OCI-LY1 (cell line): ENCODE data around the gene HINT2.

Experiments
- H2AFZ ChIP-seq: fragments of 200-600 bp; sonication (generic), shearing (Covaris generic); 2 replicates; pipeline ENCODE4 v1.6.0; 2014; ENCODE audit warnings: antibody characterized with exemption, mild to moderate bottlenecking, low read length
- H3F3A ChIP-seq: fragments of 200-600 bp; sonication (generic), shearing (Covaris generic); 2 replicates; pipeline ENCODE4 v1.6.0; 2014; ENCODE audit warnings: mild to moderate bottlenecking, antibody characterized with exemption, low read length, moderate library complexity; ENCODE audit not compliant: insufficient read depth
- H3K27ac ChIP-seq: fragments of 200-600 bp; sonication (generic); 2 replicates; pipeline ENCODE4 v1.5.1; 2014; ENCODE audit warnings: low read length, mixed run types, mild to moderate bottlenecking, low read depth; ENCODE audit not compliant: poor library complexity, severe bottlenecking
- H3K27me3 ChIP-seq: fragments of 200-600 bp; sonication (generic); 2 replicates; pipeline ENCODE4 v1.6.0; 2014; ENCODE audit warnings: antibody characterized with exemption, mild to moderate bottlenecking, low read length, moderate library complexity; ENCODE audit not compliant: insufficient read depth
- H3K36me3 ChIP-seq: fragments of 200-600 bp; sonication (generic); 2 replicates; pipeline ENCODE4 v1.6.1; 2014; ENCODE audit warnings: mild to moderate bottlenecking, antibody characterized with exemption, low read length, moderate library complexity, mixed read lengths; ENCODE audit not compliant: insufficient read depth
- H3K4me1 ChIP-seq: fragments of 200-600 bp; sonication (generic); 2 replicates; pipeline ENCODE4 v1.5.1; 2014; ENCODE audit warnings: mild to moderate bottlenecking, low read length, moderate library complexity; ENCODE audit not compliant: insufficient read depth, severe bottlenecking
- H3K4me2 ChIP-seq: fragments of 200-600 bp; sonication (generic), shearing (Covaris generic); 2 replicates; pipeline ENCODE4 v1.6.1; 2014; ENCODE audit warnings: low read length
- H3K4me3 ChIP-seq: fragments of 200-600 bp; sonication (generic); 2 replicates; pipeline ENCODE4 v1.5.1; 2014; ENCODE audit warnings: low read length, low read depth, mild to moderate bottlenecking, mixed read lengths; ENCODE audit not compliant: poor library complexity, severe bottlenecking
- H3K79me2 ChIP-seq: fragments of 200-600 bp; shearing (Covaris generic); 2 replicates; pipeline ENCODE4 v1.6.1; 2016; ENCODE audit warnings: mixed run types, low read length, mixed read lengths; ENCODE audit not compliant: insufficient read depth
- H3K9ac ChIP-seq: fragments of 200-600 bp; sonication (generic), shearing (Covaris generic); 2 replicates; pipeline ENCODE4 v1.6.1; 2014; ENCODE audit warnings: mild to moderate bottlenecking, low read length, mixed read lengths
- H3K9me2 ChIP-seq: fragments of 200-600 bp; sonication (generic), shearing (Covaris generic); 2 replicates; pipeline ENCODE4 v1.6.1; 2014; ENCODE audit warnings: low read depth, mild to moderate bottlenecking, low read length, mixed read lengths
- H3K9me3 ChIP-seq: fragments of 200-600 bp; shearing (Covaris generic); 2 replicates; pipeline ENCODE4 v1.6.1; 2014; ENCODE audit warnings: low read length, mixed read lengths
- H4K20me1 ChIP-seq: fragments of 200-600 bp; sonication (generic), shearing (Covaris generic); 2 replicates; pipeline ENCODE4 v1.6.0; 2016; ENCODE audit warnings: mild to moderate bottlenecking, low read length; ENCODE audit not compliant: insufficient read depth
- CTCF ChIP-seq: fragments of 200-600 bp; sonication (generic), shearing (Covaris generic); IDR thresholded peaks from 2 replicates; pipeline ENCODE4 v1.5.1; 2017; ENCODE audit warnings: mild to moderate bottlenecking, antibody characterized with exemption, low read length, moderate library complexity, mixed read lengths
- EZH2 ChIP-seq: fragments of 200-600 bp; sonication (generic), shearing (Covaris generic); IDR thresholded peaks from 2 replicates; pipeline ENCODE4 v1.8.0; 2017; ENCODE audit warnings: borderline replicate concordance, mixed run types, mild to moderate bottlenecking, antibody characterized with exemption, low read length, moderate library complexity, mixed read lengths

HINT2 gene

GRCh38 chr9:35847792-35848572 lies 33.1 kb upstream of the HINT2 start:
- no peaks in the 10 kb centered on the region for H3K9me2 ChIP-seq
- H3K36me3 ChIP-seq = no peaks in the 10 kb centered on the region
- H3K9me3 ChIP-seq = no peaks in the 10 kb centered on the region
- H2AFZ ChIP-seq = no peak overlapping the region
- TF ChIP-seq CTCF (no peak), EZH2 (no peak)
- no peaks in the 10 kb centered on the region for H4K20me1 ChIP-seq
- H3K4me2 ChIP-seq = no peak overlapping the region
- H3F3A ChIP-seq = no peaks in the 10 kb centered on the region
- no peaks in the 10 kb centered on the region for H3K4me1 ChIP-seq
- no peak overlapping the region for H3K27ac ChIP-seq
- H3K79me2 ChIP-seq = no peaks in the 10 kb centered on the region
- no peak overlapping the region for H3K9ac ChIP-seq
- H3K27me3 ChIP-seq = no peaks in the 10 kb centered on the region
- no peak overlapping the region for H3K4me3 ChIP-seq

GRCh38 chr9:35845824-35846771 lies 31.3 kb upstream of the HINT2 start:
- no peaks in the 10 kb centered on the region for H3K27me3 ChIP-seq
- H3K79me2 ChIP-seq = no peaks in the 10 kb centered on the region
- H3K4me3 ChIP-seq = no peak overlapping the region
- no peaks in the 10 kb centered on the region for H3F3A ChIP-seq
- no peak overlapping the region for H3K9ac ChIP-seq
- H2AFZ ChIP-seq = no peak overlapping the region
- no peaks in the 10 kb centered on the region for H3K9me2 ChIP-seq
- H4K20me1 ChIP-seq = no peaks in the 10 kb centered on the region
- no peak overlapping the region for H3K27ac ChIP-seq
- H3K4me1 ChIP-seq = no peaks in the 10 kb centered on the region
- H3K9me3 ChIP-seq = no peaks in the 10 kb centered on the region
- no peak overlapping the region for H3K4me2 ChIP-seq
- TF ChIP-seq CTCF = no peak
- no peak for TF ChIP-seq EZH2
- H3K36me3 ChIP-seq = no peaks in the 10 kb centered on the region

GRCh38 chr9:35844628-35845270 lies 29.9 kb upstream of the HINT2 start:
- no peaks in the 10 kb centered on the region for H3F3A ChIP-seq
- no peak overlapping the region for H2AFZ ChIP-seq
- no peaks in the 10 kb centered on the region for H3K79me2 ChIP-seq
- H3K9me3 ChIP-seq = no peaks in the 10 kb centered on the region
- no peaks in the 10 kb centered on the region for H3K27me3 ChIP-seq
- H3K27ac ChIP-seq = no peak overlapping the region
- H3K4me2 ChIP-seq = no peak overlapping the region
- H3K4me3 ChIP-seq = no peak overlapping the region
- no peak overlapping the region for H3K9ac ChIP-seq
- H3K9me2 ChIP-seq = no peaks in the 10 kb centered on the region
- H4K20me1 ChIP-seq = no peaks in the 10 kb centered on the region
- no peaks in the 10 kb centered on the region for H3K4me1 ChIP-seq
- TF ChIP-seq CTCF (no peak), EZH2 (no peak)
- no peaks in the 10 kb centered on the region for H3K36me3 ChIP-seq
